HG03442 (cell line): ENCODE measurements around the gene PDCD4.

ENCODE experiments used
- ATAC-seq: cut with Tn5 transposase; IDR thresholded peaks from one replicate; pipeline ENCODE4 v1.9.1; 2021; ENCODE audit warnings: mild to moderate bottlenecking, moderate library complexity; ENCODE audit not compliant: unreplicated experiment

Gene PDCD4

DNA sequence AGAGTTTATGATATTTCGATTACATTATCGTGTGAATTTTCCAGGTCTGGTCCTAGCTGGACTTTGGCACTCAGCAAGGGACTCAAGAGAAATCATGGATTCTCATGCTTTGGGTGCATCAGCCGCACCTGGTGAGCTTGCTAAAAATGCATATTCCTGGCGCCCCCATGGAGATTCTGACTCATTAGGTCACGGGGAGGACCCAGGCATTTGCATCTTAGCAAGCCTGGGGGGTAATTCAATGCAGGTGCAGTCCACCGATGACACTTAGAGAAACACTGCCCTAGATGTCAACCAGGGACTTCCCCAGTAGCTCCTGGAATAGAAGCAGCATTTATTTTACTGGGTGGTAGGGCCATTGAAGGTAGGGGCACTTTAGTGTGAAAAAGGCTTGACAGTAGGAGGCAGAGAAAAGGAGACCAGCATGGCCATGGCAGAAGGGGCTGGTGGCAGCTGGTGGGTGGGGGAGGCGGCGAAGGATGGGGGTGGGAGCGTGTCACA lies 29.9 kb upstream of the PDCD4 start:
- ATAC-seq = peak; percentile 76

GRCh38 chr10:110842326-110842904 lies 29.3 kb upstream of the PDCD4 start:
- ATAC-seq = no peak

DNA sequence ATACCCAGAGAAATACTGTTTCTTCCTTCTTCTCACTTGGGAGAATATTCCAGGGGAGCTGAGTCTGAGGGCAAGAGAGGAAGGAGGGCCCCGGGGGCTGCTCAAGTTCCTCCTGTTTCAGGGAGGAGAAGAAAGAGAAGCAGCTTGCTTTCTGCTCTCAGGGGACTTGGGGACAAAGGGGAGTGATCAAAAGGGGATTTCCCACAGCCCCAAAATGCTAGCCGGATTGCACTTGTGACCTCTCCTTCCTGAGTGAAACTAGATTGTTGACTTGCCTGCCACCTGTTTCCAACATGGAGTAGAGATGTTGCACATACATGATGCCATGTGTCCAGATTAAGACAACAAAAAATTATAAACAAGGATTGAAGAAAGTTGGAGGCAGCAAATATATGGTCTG lies 28.7 kb upstream of the PDCD4 start:
- peak; percentile 63 for ATAC-seq

- ATAC-seq = no peak
Observed at GRCh38 chr10:110843796-110844616, 27.7 kb upstream of the PDCD4 start.

- ATAC-seq = no peak
Observed at GRCh38 chr10:110844617-110844881, 27.2 kb upstream of the PDCD4 start.

- ATAC-seq = no peak
Observed at GRCh38 chr10:110845192-110845755, 26.5 kb upstream of the PDCD4 start.

- ATAC-seq = no peak
Observed at GRCh38 chr10:110845756-110846620, 25.7 kb upstream of the PDCD4 start.

DNA sequence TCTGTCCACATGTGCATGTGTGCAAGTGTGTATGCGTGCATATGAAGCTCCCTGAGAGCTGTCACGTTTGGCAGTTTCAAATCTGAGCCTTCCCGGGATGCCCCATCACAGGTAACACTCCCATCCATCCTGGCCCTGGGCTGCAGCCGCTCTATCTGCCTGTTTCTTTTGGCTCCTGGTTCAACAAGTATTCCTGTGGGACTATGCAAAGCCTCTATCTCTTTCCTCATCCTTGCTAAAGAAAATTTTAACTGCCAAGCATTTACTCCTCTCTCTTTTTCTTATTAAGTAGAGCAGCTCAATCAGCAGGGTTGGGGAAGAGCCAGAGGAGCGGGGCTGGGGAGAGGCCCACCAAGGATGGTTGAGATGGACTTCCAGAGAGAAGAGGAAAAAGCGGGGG lies 24.4 kb upstream of the PDCD4 start:
- ATAC-seq = no peak

- no peak for ATAC-seq
Observed at GRCh38 chr10:110848106-110848505, 23.6 kb upstream of the PDCD4 start.

DNA sequence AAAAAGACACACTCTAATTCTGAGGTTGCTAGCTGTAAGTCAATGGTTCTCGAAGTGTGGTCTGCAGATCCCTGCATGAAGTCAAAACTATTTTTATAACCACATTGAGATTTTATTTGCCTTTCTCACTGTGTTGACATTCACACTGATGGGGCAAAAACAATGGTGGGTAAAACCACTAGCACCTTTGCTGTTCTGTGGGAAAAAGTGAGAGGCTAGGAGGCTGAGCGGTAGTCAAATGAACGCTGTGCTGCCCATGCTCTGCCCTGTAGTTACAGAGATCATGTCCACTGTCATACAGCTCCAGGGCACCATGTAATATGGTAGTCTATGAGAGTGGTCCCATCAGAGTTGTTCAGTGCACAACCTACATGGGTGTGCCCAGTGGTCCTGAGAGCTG lies 21.6 kb upstream of the PDCD4 start:
- no peak for ATAC-seq

DNA sequence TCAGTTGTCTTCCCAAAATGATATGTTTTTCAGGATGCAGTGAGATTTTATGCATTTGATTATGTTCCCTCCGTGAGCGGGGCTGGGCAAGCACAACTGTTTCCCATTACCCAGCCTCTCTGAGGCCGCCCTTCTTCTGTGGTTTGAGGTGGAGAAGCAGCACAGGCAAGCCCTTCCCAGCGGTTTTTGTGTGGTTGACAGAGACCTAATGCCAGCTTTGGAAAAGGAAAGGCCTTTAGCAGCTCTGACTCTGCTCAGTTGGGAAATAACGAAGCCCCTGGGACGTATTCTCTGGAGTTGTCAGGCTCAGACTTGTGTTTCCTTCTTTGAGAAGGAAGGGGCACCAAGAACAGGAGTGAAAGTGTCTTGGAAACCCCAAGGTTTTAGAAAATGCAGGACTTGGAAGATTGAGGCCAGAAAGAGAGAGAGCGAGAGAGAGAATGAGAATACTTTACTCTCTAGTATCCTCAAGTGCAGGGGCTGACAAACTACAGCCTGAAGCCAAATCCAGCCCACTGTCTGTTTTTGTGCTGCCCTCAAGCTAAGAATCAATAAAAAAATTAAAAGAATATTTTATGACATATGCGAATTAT lies 20.6 kb upstream of the PDCD4 start:
- no peak for ATAC-seq

DNA sequence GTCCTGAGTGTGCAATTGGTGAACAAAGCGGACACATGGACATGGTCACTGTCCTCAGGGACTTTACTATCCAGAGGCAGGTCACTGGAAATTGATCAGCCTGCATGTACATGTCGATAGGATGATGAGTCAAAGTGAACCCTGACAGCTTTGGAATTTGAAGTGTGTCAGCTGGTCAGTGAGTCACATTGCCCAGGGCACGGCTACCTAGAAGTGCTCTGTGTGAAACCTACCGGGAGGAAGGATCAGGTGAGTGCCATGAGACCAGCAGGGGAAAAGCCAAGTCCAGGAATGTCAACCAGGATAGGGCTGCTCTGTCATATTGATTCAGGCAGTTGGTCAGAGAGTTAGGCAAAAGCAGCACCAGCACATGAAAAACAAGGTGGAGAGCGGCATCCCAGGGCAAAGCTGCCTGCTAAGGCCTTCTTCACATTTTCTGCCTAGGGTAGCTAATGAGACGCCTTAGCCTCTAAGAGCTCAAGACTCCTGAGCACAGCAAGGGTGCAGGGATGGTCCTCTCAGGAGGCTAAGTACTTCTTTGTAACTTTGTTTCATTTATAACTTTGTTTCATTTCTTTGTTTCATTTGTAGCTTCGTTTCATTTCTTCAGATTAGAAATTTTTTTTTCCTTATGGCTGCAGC lies 19.4 kb upstream of the PDCD4 start:
- peak; percentile 55 for ATAC-seq

DNA sequence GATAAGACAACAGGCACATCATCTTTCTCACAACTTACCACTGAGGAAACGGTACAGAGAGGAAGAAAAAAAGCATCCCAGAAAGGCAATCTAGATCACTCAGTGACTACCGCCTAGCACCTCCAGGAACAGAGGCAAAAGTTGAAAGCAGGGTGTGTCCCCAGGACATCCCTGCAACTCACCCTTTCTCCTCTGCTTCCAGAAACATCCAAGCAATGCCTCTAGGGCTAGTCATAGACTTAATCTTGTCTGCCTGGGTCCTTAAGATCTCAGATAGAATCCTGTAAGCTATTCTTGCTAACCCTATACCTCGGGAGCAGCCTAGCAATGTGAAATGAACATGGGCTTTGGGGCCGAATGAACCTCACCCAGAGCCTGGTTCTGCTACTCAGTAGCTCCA lies 18.8 kb upstream of the PDCD4 start:
- no peak for ATAC-seq

DNA sequence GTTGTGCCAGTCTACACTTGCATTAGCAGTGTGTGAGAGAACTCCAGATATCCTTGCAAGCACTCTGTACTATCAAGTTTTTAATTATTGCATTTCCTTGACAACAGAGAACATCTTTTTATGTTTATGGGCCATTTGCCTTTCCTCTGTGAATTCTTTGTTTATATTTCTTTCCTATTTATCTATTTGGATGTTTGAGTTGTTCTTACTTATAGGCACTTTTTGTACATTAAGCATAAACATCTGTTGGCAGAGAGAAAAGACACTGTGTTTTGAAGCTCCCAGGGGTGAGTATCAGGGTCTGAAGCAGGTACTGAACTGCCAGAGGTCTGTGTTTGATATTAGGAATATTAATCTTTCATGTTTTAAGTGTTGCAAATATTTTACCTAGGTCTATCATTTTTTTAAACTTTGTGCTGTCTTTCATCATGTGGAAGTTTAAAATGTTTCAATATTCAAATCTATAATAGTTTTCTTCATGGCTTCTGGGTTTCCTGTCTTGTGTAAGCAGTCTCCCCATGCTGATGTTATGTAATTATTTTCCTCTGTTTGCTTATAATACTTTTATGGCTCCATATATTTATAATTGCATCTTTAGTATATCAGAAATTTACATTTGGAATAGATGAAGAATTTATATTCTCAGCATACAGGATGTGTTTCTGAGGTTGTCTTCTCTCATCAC lies 17.7 kb upstream of the PDCD4 start:
- ATAC-seq = no peak

GRCh38 chr10:110857265-110858171 lies 14.2 kb upstream of the PDCD4 start:
- peak; percentile 37 for ATAC-seq

- ATAC-seq = no peak
Observed at GRCh38 chr10:110858297-110858934, 13.3 kb upstream of the PDCD4 start.

- ATAC-seq = no peak
Observed at GRCh38 chr10:110859206-110859972, 12.3 kb upstream of the PDCD4 start.

- ATAC-seq = no peak
Observed at GRCh38 chr10:110859973-110860376, 11.8 kb upstream of the PDCD4 start.
